Activated T-helper 17 cell treated with anti-CD3 and anti-CD28 coated beads, Interleukin-2, amount 50 U/mL, for 72 hours (primary cell): ENCODE measurements around the gene PATJ. TPM values are rescaled to one million over a fixed set of nuclear protein-coding genes. Genes with fewer than 3 reads are reported as not detected.
"Not testable (repeated sequence)": the region's sequence is repeated elsewhere in the genome, so short reads cannot be mapped to it uniquely, and the experiment has no call there.

ENCODE experiments used
- ATAC-seq: fragments of 150-1000 bp; cut with Tn5 transposase; replicated peaks from 2 replicates; pipeline ENCODE4 v1.10.0; 2021; ENCODE audit warnings: mild to moderate bottlenecking, moderate library complexity
- H3K27ac Mint-ChIP-seq: one replicate; pipeline ENCODE4 v1.8.0; 2022; ENCODE audit warnings: mixed read lengths
- H3K27me3 Mint-ChIP-seq: one replicate; pipeline ENCODE4 v1.8.0; 2022; ENCODE audit warnings: mixed read lengths
- H3K36me3 Mint-ChIP-seq: one replicate; pipeline ENCODE4 v1.8.0; 2022; ENCODE audit warnings: low read depth, mild to moderate bottlenecking, mixed read lengths
- H3K4me1 Mint-ChIP-seq: one replicate; pipeline ENCODE4 v1.8.0; 2022; ENCODE audit warnings: mixed read lengths
- H3K4me3 Mint-ChIP-seq: one replicate; pipeline ENCODE4 v1.8.0; 2022; ENCODE audit warnings: mild to moderate bottlenecking, mixed read lengths
- H3K9me3 Mint-ChIP-seq: one replicate; pipeline ENCODE4 v1.8.0; 2022; ENCODE audit warnings: mixed read lengths
- total RNA-seq, 2 donors: library from RNA; stranded (reverse); gene quantifications; one replicate each; pipeline ENCODE4 v1.2.3, GENCODE V29; 2022

Gene PATJ, protein sequence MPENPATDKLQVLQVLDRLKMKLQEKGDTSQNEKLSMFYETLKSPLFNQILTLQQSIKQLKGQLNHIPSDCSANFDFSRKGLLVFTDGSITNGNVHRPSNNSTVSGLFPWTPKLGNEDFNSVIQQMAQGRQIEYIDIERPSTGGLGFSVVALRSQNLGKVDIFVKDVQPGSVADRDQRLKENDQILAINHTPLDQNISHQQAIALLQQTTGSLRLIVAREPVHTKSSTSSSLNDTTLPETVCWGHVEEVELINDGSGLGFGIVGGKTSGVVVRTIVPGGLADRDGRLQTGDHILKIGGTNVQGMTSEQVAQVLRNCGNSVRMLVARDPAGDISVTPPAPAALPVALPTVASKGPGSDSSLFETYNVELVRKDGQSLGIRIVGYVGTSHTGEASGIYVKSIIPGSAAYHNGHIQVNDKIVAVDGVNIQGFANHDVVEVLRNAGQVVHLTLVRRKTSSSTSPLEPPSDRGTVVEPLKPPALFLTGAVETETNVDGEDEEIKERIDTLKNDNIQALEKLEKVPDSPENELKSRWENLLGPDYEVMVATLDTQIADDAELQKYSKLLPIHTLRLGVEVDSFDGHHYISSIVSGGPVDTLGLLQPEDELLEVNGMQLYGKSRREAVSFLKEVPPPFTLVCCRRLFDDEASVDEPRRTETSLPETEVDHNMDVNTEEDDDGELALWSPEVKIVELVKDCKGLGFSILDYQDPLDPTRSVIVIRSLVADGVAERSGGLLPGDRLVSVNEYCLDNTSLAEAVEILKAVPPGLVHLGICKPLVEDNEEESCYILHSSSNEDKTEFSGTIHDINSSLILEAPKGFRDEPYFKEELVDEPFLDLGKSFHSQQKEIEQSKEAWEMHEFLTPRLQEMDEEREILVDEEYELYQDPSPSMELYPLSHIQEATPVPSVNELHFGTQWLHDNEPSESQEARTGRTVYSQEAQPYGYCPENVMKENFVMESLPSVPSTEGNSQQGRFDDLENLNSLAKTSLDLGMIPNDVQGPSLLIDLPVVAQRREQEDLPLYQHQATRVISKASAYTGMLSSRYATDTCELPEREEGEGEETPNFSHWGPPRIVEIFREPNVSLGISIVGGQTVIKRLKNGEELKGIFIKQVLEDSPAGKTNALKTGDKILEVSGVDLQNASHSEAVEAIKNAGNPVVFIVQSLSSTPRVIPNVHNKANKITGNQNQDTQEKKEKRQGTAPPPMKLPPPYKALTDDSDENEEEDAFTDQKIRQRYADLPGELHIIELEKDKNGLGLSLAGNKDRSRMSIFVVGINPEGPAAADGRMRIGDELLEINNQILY (N-terminal part only)
- total RNA-seq = 10 to 100 TPM; 15.7 to 30.1 TPM

GRCh38 chr1:61741711-61742619 is at the start of gene PATJ:
Gene PATJ (plus strand): TSS chr1:61742480. CDS start chr1:61762893, 20,413 bp downstream.
- Mint-ChIP-seq H3K4me3 (peak within 1 kb of the TSS; percentile 92), H3K4me1 (peaks cover 18% of the 10 kb centered on the region), H3K9me3 (no peaks in the 10 kb centered on the region), H3K36me3 (no peaks in the 10 kb centered on the region), H3K27me3 (no peaks in the 10 kb centered on the region), H3K27ac (peak within 1 kb of the TSS; percentile 94)
- ATAC-seq = peak; percentile 91

DNA sequence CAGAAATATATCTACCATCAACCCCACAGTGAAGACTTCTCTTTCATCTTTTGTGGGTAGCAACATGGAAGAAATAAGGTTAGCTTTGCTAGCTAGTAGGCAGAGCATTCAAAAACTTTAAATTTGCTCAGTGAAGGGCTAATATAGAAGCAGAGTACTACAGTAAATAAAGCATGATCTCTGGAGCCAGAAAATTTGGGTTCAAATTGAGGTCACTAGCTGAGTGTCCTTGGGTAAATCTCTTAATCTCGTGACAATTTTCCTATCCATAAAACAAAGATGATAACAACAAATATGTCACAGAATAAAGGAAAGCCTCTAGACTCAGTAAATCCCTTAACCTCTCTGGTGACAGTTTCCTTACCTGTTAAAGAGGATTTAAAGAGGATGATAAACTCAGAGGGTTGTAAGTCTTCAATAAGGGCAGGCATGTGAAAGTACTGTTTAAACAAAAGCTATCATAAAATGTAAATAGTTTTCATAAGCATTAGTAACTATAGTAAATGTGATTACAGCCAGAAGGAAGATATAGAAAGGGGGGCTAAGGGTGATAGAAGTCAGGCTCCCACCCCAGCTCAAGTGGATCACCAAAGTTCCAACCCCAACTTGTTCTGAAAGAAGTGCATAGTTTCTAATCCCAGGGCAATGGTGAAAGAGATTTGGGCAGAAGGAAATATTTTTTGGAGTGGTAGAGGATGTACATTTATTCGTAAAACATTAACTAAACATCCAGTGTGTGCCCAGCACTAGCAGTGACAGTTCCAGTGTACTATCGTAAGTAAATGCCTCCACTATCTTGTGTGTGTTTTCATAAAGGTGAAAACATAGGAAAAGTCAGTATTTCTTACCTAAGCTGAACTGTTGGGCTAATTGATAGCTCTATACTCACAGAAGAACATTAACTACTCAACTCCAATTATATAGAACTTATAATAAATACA is 42.1 kb upstream of the PATJ start:
- Mint-ChIP-seq H3K27me3 (no peaks in the 10 kb centered on the region), H3K4me1 (peaks cover 5% of the 10 kb centered on the region), H3K4me3 (no peak overlapping the region), H3K27ac (peak overlapping the region; percentile 29), H3K9me3 (no peaks in the 10 kb centered on the region), H3K36me3 (peaks cover 87% of the 10 kb centered on the region)
- ATAC-seq = no peak

DNA sequence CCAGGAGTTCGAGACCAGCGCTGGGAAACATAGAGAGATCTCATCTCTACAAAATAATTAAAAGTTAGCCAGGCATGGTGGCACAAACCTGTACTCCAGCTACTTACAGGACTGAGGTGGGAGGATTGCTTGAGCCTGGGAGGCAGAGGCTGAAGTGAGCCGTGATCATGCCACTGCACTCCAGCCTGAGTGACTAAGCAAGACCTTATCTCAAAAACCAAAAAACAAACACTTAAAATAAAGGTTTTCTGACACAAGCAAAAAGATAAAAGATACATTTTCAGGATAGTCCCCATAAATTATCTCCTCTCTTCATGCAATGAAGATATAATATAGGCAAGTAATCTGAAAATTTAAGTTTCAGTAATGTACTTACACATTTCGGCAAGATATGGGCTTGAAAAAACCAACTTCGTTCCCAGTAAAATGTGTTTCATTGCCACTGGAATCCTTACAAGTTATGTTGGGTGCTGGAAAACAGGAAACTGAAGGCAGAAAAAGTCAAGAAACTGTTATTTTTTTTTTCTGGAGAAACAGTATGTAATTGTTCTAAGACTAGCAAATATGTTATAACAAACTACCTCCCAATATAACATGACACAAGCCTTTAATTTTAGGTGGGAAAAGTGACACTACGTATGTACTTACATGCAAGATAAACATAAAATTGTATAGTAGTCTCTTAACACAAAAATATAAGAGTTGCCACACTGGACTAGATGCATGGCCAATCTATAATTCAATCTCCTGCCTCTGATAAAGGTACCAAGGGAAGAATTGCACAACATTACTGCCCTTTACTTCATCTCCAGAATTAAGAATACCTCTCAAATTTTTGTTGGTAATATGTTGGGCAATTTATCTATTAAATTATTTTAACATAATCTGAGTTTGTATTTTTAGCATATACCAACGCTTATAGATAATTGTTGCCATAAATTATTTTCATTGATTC is 33.0 kb upstream of the PATJ start:
- Mint-ChIP-seq H3K4me1 (peaks cover 2% of the 10 kb centered on the region), H3K36me3 (peaks cover 83% of the 10 kb centered on the region), H3K27me3 (no peaks in the 10 kb centered on the region), H3K9me3 (no peaks in the 10 kb centered on the region), H3K27ac (no peak overlapping the region), H3K4me3 (no peak overlapping the region)
- no peak for ATAC-seq

DNA sequence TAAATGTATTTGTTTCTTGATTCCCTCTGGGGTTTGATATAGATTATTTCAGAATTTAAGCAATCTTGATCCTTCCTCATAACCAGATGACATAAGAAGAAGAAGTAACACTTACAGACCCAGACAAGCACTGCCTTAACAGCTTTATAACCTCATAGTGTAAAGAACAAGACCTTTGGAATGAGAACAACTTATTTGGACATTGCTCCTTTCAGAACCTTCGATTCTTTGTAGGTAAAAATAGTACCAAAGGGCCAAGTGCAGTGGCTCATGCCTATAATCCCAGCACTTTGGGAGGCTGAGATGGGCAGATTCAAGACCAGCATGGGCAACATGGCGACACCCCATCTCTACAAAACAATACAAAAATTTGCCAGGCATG is 32.4 kb upstream of the PATJ start:
- H3K4me3 Mint-ChIP-seq = no peak overlapping the region
- H3K27ac Mint-ChIP-seq = no peak overlapping the region
- no peaks in the 10 kb centered on the region for H3K9me3 Mint-ChIP-seq
- peaks cover 3% of the 10 kb centered on the region for H3K4me1 Mint-ChIP-seq
- no peak for ATAC-seq
- no peaks in the 10 kb centered on the region for H3K27me3 Mint-ChIP-seq
- peaks cover 82% of the 10 kb centered on the region for H3K36me3 Mint-ChIP-seq

DNA sequence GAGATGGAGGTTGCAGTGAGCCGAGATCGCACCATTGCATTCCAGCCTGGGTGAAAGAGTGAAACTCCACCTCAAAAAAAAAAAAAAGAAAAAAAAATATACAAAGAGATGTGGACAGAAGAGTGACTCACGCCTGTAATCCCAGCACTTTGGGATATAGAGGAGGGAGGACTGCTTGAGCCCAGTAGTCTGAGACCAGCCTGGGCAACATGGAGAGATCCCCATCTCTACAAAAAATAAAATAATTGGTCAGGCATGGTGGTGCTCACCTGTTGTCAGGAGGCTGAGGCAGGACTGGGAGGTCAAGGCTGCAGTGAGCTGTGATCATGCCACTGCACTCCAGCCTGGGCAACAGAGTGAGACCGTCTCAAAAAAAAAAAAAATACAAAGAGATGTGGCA is 31.0 kb upstream of the PATJ start:
- H3K36me3 Mint-ChIP-seq = peaks cover 71% of the 10 kb centered on the region
- H3K4me3 Mint-ChIP-seq, H3K4me1 Mint-ChIP-seq, H3K27me3 Mint-ChIP-seq, H3K27ac Mint-ChIP-seq, ATAC-seq, H3K9me3 Mint-ChIP-seq: not testable (repeated sequence)

DNA sequence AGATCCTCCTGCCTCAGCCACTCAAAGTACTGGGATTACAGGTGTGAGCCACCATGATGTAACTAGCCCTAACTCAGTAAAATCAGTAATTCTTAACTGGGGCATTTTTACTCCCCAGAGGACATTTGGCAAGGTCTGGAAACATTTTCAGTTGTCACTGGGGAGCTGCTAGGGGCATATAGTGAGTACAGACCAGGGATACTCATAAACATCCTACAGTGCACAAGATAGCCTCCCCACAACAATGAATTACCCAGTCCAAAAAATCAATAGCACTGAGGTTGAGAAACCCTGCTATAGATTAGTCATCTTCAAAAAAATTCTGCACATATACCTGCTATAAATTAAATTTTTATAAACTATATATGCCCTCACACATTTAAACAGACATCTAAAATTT is 30.3 kb upstream of the PATJ start:
- no peak for ATAC-seq
- peaks cover 4% of the 10 kb centered on the region for H3K4me1 Mint-ChIP-seq
- H3K4me3 Mint-ChIP-seq = no peak overlapping the region
- H3K27me3 Mint-ChIP-seq = no peaks in the 10 kb centered on the region
- peaks cover 68% of the 10 kb centered on the region for H3K36me3 Mint-ChIP-seq
- H3K27ac Mint-ChIP-seq = no peak overlapping the region
- no peaks in the 10 kb centered on the region for H3K9me3 Mint-ChIP-seq

GRCh38 chr1:61718996-61719663 is 23.1 kb upstream of the PATJ start:
- not testable (repeated sequence) for H3K9me3 Mint-ChIP-seq, H3K27me3 Mint-ChIP-seq, ATAC-seq, H3K4me3 Mint-ChIP-seq, H3K4me1 Mint-ChIP-seq, H3K27ac Mint-ChIP-seq
- peaks cover 75% of the 10 kb centered on the region for H3K36me3 Mint-ChIP-seq

GRCh38 chr1:61724506-61724812 is 17.8 kb upstream of the PATJ start:
- H3K27ac Mint-ChIP-seq = peak overlapping the region; percentile 100

GRCh38 chr1:61724813-61725694 is 17.2 kb upstream of the PATJ start, which contains the start of gene TM2D1:
Gene TM2D1 (minus strand): TSS chr1:61725141. CDS start chr1:61725120, 21 bp downstream.
- Mint-ChIP-seq H3K4me1 (peaks cover 9% of the 10 kb centered on the region), H3K27ac (peak within 1 kb of the TSS; percentile 100), H3K27me3 (no peaks in the 10 kb centered on the region), H3K9me3 (no peaks in the 10 kb centered on the region), H3K36me3 (peaks cover 42% of the 10 kb centered on the region), H3K4me3 (peak within 1 kb of the TSS; percentile 100)
- ATAC-seq = peak; percentile 96

More at GRCh38 chr1:61724506-61724812, 17.8 kb upstream of the PATJ start:
- Mint-ChIP-seq H3K4me3 (peak overlapping the region; percentile 100), H3K4me1 (peaks cover 9% of the 10 kb centered on the region), H3K9me3 (no peaks in the 10 kb centered on the region), H3K27me3 (no peaks in the 10 kb centered on the region), H3K36me3 (peaks cover 48% of the 10 kb centered on the region)
- ATAC-seq = no peak

DNA sequence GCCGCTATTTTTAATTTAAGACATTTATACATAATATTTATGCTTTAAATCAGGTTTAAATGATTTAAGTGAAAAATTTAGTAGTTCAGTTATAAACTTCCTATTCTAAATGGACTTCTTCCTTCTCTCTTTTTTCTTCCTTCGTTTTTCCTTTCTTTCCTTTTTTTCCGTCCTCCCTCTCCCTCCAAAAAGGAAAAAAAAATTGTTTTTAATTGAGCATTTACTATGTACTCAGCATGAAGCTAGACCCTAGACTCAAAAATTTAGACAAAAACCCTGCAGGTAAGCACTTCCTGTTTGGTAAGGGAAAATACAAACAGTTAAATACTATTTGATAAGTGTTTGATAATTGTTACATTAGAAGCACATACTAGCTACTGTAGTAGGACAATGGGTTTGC is 14.7 kb upstream of the PATJ start:
- no peak overlapping the region for H3K4me3 Mint-ChIP-seq
- peaks cover 20% of the 10 kb centered on the region for H3K36me3 Mint-ChIP-seq
- H3K27me3 Mint-ChIP-seq = no peaks in the 10 kb centered on the region
- ATAC-seq = no peak
- H3K9me3 Mint-ChIP-seq = no peaks in the 10 kb centered on the region
- peaks cover 9% of the 10 kb centered on the region for H3K4me1 Mint-ChIP-seq
- no peak overlapping the region for H3K27ac Mint-ChIP-seq

GRCh38 chr1:61730679-61731078 is 11.6 kb upstream of the PATJ start:
- not testable (repeated sequence) for H3K27ac Mint-ChIP-seq

More at GRCh38 chr1:61730679-61731078, 11.6 kb upstream of the PATJ start:
- H3K36me3 Mint-ChIP-seq, H3K27me3 Mint-ChIP-seq, H3K4me1 Mint-ChIP-seq, ATAC-seq, H3K9me3 Mint-ChIP-seq, H3K4me3 Mint-ChIP-seq: not testable (repeated sequence)
